ENCODE results near the gene SLC38A4. TPM values are rescaled to one million over a fixed set of nuclear protein-coding genes. Genes with fewer than 3 reads are reported as not detected.

The SLC38A4 gene
- polyA plus RNA-seq, 3 donors: not detected

DNA sequence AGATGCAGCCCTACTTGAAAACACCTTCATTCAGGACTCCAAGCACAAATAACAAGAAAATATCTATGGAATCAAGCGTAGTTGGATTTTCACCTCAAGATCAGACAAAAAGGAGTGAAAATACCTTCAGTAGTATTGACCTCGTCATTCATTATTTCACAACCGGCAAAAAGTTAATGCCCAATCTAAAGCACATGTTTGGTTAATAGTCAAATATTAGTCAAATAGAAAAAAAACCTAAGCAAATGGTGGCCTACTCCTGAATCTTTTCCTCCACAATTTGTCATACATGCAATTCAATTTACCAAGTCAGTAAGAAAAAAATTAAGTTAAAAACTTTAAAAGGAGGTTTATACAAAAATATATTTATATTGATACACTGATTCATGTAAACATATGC is 50.0 kb downstream of the SLC38A4 start:
- H3K9me3 Mint-ChIP-seq: no peaks in the 10 kb centered on the region
- H3K27ac ChIP-seq (ENCODE audit: low read depth in 1 of 2, low read length in 2 of 2): no peak overlapping the region
- H3K36me3 Mint-ChIP-seq: no peaks in the 10 kb centered on the region
- no peak overlapping the region for H3K4me3 ChIP-seq (replicated peaks in 1 of 3; ENCODE audit: low read depth in 2 of 3, low read length in 3 of 3)
- H3K79me2 ChIP-seq (ENCODE audit: insufficient read depth, low read length): no peaks in the 10 kb centered on the region
- no peak overlapping the region for H3K4me2 ChIP-seq (replicated peaks; ENCODE audit: extremely low read depth, low read length, poor library complexity, severe bottlenecking)
- H3K36me3 ChIP-seq (replicated peaks in 1 of 2; ENCODE audit: control insufficient read depth in 1 of 2, insufficient read depth in 2 of 2, low read length in 2 of 2): no peaks in the 10 kb centered on the region
- no peaks in the 10 kb centered on the region for H3K4me1 ChIP-seq (ENCODE audit: control insufficient read depth in 1 of 2, insufficient read depth in 2 of 2, low read length in 2 of 2)
- TF ChIP-seq, protein P1, sequence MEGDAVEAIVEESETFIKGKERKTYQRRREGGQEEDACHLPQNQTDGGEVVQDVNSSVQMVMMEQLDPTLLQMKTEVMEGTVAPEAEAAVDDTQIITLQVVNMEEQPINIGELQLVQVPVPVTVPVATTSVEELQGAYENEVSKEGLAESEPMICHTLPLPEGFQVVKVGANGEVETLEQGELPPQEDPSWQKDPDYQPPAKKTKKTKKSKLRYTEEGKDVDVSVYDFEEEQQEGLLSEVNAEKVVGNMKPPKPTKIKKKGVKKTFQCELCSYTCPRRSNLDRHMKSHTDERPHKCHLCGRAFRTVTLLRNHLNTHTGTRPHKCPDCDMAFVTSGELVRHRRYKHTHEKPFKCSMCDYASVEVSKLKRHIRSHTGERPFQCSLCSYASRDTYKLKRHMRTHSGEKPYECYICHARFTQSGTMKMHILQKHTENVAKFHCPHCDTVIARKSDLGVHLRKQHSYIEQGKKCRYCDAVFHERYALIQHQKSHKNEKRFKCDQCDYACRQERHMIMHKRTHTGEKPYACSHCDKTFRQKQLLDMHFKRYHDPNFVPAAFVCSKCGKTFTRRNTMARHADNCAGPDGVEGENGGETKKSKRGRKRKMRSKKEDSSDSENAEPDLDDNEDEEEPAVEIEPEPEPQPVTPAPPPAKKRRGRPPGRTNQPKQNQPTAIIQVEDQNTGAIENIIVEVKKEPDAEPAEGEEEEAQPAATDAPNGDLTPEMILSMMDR (IDR thresholded peaks at IDR 0.05): no peak
- H3K4me1 Mint-ChIP-seq: no peaks in the 10 kb centered on the region
- intact Hi-C loops (cut with micrococcal nuclease): no loop called here
- no peak overlapping the region for H3K9ac ChIP-seq (ENCODE audit: insufficient read depth, low read length, poor library complexity, severe bottlenecking)
- no peaks in the 10 kb centered on the region for H3K27me3 ChIP-seq (ENCODE audit: control insufficient read depth in 2 of 2, insufficient read depth in 2 of 2, low read length in 2 of 2)
- WGBS (ENCODE audit: insufficient coverage): no CpG with 5 or more reads among the region's 3 CpGs
- H3K9me3 ChIP-seq (replicated peaks in 1 of 2; ENCODE audit: control insufficient read depth in 1 of 2, insufficient read depth in 1 of 2, low read length in 2 of 2): no peaks in the 10 kb centered on the region
- no peak for DNase-seq
- H3K27me3 Mint-ChIP-seq (ENCODE audit: low read depth in 3 of 3): peaks cover 0 to 2% (median 0%) of the 10 kb centered on the region in 3 donors
- no peak overlapping the region for H2AFZ ChIP-seq (ENCODE audit: insufficient read depth, low read depth, low read length, poor library complexity, severe bottlenecking)
- no peaks in the 10 kb centered on the region for H4K20me1 ChIP-seq (ENCODE audit: insufficient read depth, low read length)
- H3K4me3 Mint-ChIP-seq: no peak overlapping the region
- H3K27ac Mint-ChIP-seq: no peak overlapping the region

DNA sequence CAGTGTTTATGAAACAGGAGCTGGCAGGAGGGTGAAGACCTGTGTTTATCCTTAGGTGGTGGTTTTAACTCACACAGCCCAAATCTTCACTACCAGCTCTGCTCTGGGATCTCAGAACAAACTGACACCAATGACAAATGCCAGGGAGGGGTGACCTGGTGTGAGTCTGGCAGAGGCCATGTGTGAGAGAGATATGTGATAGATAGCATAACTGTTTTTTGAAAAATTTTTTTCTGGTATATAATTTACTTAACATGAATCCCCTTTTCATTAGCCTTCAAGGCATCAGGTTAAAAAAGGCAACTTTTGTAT is 51.5 kb downstream of the SLC38A4 start:
- Histone ChIP-seq H3K4me1 (ENCODE audit: control insufficient read depth in 1 of 2, insufficient read depth in 2 of 2, low read length in 2 of 2) (no peaks in the 10 kb centered on the region), H3K79me2 (ENCODE audit: insufficient read depth, low read length) (no peaks in the 10 kb centered on the region), H3K9me3 (replicated peaks in 1 of 2; ENCODE audit: control insufficient read depth in 1 of 2, insufficient read depth in 1 of 2, low read length in 2 of 2) (no peaks in the 10 kb centered on the region), H2AFZ (ENCODE audit: insufficient read depth, low read depth, low read length, poor library complexity, severe bottlenecking) (no peak overlapping the region), H3K4me3 (replicated peaks in 1 of 3; ENCODE audit: low read depth in 2 of 3, low read length in 3 of 3) (no peak overlapping the region), H4K20me1 (ENCODE audit: insufficient read depth, low read length) (no peaks in the 10 kb centered on the region), H3K36me3 (replicated peaks in 1 of 2; ENCODE audit: control insufficient read depth in 1 of 2, insufficient read depth in 2 of 2, low read length in 2 of 2) (no peaks in the 10 kb centered on the region), H3K27ac (ENCODE audit: low read depth in 1 of 2, low read length in 2 of 2) (no peak overlapping the region), H3K27me3 (ENCODE audit: control insufficient read depth in 2 of 2, insufficient read depth in 2 of 2, low read length in 2 of 2) (no peaks in the 10 kb centered on the region), H3K9ac (ENCODE audit: insufficient read depth, low read length, poor library complexity, severe bottlenecking) (no peak overlapping the region), H3K4me2 (replicated peaks; ENCODE audit: extremely low read depth, low read length, poor library complexity, severe bottlenecking) (no peak overlapping the region)
- no peak for DNase-seq
- H3K9me3 Mint-ChIP-seq: no peaks in the 10 kb centered on the region
- no peak overlapping the region for H3K4me3 Mint-ChIP-seq
- H3K27ac Mint-ChIP-seq: peak overlapping the region in 1 of 7 donors; percentile 63
- no peaks in the 10 kb centered on the region for H3K4me1 Mint-ChIP-seq
- no peaks in the 10 kb centered on the region for H3K36me3 Mint-ChIP-seq
- peaks cover 0 to 2% (median 0%) of the 10 kb centered on the region in 3 donors for H3K27me3 Mint-ChIP-seq (ENCODE audit: low read depth in 3 of 3)
- TF ChIP-seq, protein P1 (IDR thresholded peaks at IDR 0.05): no peak
- intact Hi-C loops (cut with micrococcal nuclease): no loop called here

Data from CD14-positive monocyte (primary cell).